ENCODE measurements around the gene CUX1.

The CUX1 gene

GRCh38 chr7:101945034-101945758, 127.8 kb downstream of the CUX1 start:
- Histone ChIP-seq H3K9me3 (ENCODE audit: control insufficient read depth, insufficient read depth, low read depth, low read length) (no peaks in the 10 kb centered on the region), H3K4me3 (ENCODE audit: low read depth, low read length) (no peak overlapping the region), H3K36me3 (ENCODE audit: control insufficient read depth in 2 of 2, insufficient read depth in 1 of 2, low read length in 2 of 2) (no peaks in the 10 kb centered on the region), H3K27ac (ENCODE audit: extremely low read depth, low read depth, low read length) (no peak overlapping the region), H3K4me1 (ENCODE audit: control insufficient read depth, insufficient read depth, low read length) (peaks cover 13% of the 10 kb centered on the region)
- TF ChIP-seq ZNF114 (tag by site-specific recombination; IDR thresholded peaks at IDR 0.05) (no peak), ZIC2 (tag by site-specific recombination; IDR thresholded peaks at IDR 0.05) (peak; percentile 36; the same call in 1 of the 2 replicates), ZNF600 (tag by site-specific recombination; IDR thresholded peaks at IDR 0.05) (0 out of 2 replicates have a peak, but pooled peaks have one; percentile 11)
- ChIA-PET CTCF (interaction anchor here (0.6 to 0.7 kb wide), 2 partner anchors 52 to 281 kb away, joined by 3 to 4 read pairs; no protein-coding TSS in a partner anchor), POLR2A (no interaction called here)

- H3K27ac ChIP-seq (ENCODE audit: extremely low read depth, low read depth, low read length): no peak overlapping the region; the same call in 1 of the 2 replicates
- CTCF ChIA-PET: interaction anchor here (1.2 kb wide), 1 partner anchor 11 kb away, joined by 4 read pairs; no protein-coding TSS in a partner anchor
- no peak for TF ChIP-seq MEIS1 (CRISPR knock-in tag; IDR thresholded peaks at IDR 0.05; ENCODE audit: borderline replicate concordance)
- peak; percentile 89 for TF ChIP-seq ZSCAN16 (tag by site-specific recombination; IDR thresholded peaks at IDR 0.05)
- no peak for TF ChIP-seq ZNF560 (tag by site-specific recombination; IDR thresholded peaks at IDR 0.05; ENCODE audit: borderline replicate concordance)
- peak; percentile 64 for TF ChIP-seq ZBTB21 (tag by site-specific recombination; IDR thresholded peaks at IDR 0.05)
- TF ChIP-seq RBAK (tag by site-specific recombination; IDR thresholded peaks at IDR 0.05): no peak
- peak; percentile 97 for TF ChIP-seq SP7 (tag by site-specific recombination; IDR thresholded peaks at IDR 0.05)
- peak; percentile 78 for TF ChIP-seq ZBTB17 (tag by site-specific recombination; IDR thresholded peaks at IDR 0.05)
- TF ChIP-seq ZNF18 (tag by site-specific recombination; IDR thresholded peaks at IDR 0.05): 0 out of 2 replicates have a peak, but pooled peaks have one; percentile 27
- no peak for TF ChIP-seq ZNF561 (tag by site-specific recombination; IDR thresholded peaks at IDR 0.05; ENCODE audit: borderline replicate concordance)
- TF ChIP-seq ZSCAN5A (tag by site-specific recombination; IDR thresholded peaks at IDR 0.05): no peak
- TF ChIP-seq ZNF580 (tag by site-specific recombination; IDR thresholded peaks at IDR 0.05): no peak
- peak; percentile 65 for TF ChIP-seq OSR2 (tag by site-specific recombination; IDR thresholded peaks at IDR 0.05)
- TF ChIP-seq PRDM1 (tag by site-specific recombination; IDR thresholded peaks at IDR 0.05): peak; percentile 82
- TF ChIP-seq ZNF513 (tag by site-specific recombination; IDR thresholded peaks at IDR 0.05): no peak
- no peak for TF ChIP-seq ZNF621 (tag by site-specific recombination; IDR thresholded peaks at IDR 0.05)
- TF ChIP-seq GLIS1 (tag by site-specific recombination; IDR thresholded peaks at IDR 0.05): peak; percentile 53; the same call in 1 of the 2 replicates
- TF ChIP-seq HOXD13 (CRISPR knock-in tag; IDR thresholded peaks at IDR 0.05; ENCODE audit: borderline replicate concordance): no peak
- no peak for TF ChIP-seq ZNF626 (tag by site-specific recombination; IDR thresholded peaks at IDR 0.05)
- no peak for TF ChIP-seq ZNF48 (tag by site-specific recombination; IDR thresholded peaks at IDR 0.05)
- no peak for TF ChIP-seq ZNF791 (tag by site-specific recombination; IDR thresholded peaks at IDR 0.05)
- TF ChIP-seq ZNF155 (tag by site-specific recombination; IDR thresholded peaks at IDR 0.05): no peak
- no peak for TF ChIP-seq ZNF146 (tag by site-specific recombination; IDR thresholded peaks at IDR 0.05)
- TF ChIP-seq ZNF692 (tag by site-specific recombination; IDR thresholded peaks at IDR 0.05): 0 out of 2 replicates have a peak, but pooled peaks have one; percentile 26
- 0 out of 2 replicates have a peak, but pooled peaks have one; percentile 5 for TF ChIP-seq IKZF3 (tag by site-specific recombination; IDR thresholded peaks at IDR 0.05)
- TF ChIP-seq ZNF501 (tag by site-specific recombination; IDR thresholded peaks at IDR 0.05): 0 out of 2 replicates have a peak, but pooled peaks have one; percentile 31
- TF ChIP-seq KLF10 (tag by site-specific recombination; IDR thresholded peaks at IDR 0.05): 0 out of 2 replicates have a peak, but pooled peaks have one; percentile 11
- no peak for TF ChIP-seq ZNF169 (tag by site-specific recombination; IDR thresholded peaks at IDR 0.05)
Observed at GRCh38 chr7:101947899-101948298, 130.5 kb downstream of the CUX1 start.

More at GRCh38 chr7:101947899-101948298, 130.5 kb downstream of the CUX1 start:
- Histone ChIP-seq H3K4me3 (ENCODE audit: low read depth, low read length) (no peak overlapping the region), H3K4me1 (ENCODE audit: control insufficient read depth, insufficient read depth, low read length) (peaks cover 11% of the 10 kb centered on the region), H3K36me3 (ENCODE audit: control insufficient read depth in 2 of 2, insufficient read depth in 1 of 2, low read length in 2 of 2) (no peaks in the 10 kb centered on the region), H3K9me3 (ENCODE audit: control insufficient read depth, insufficient read depth, low read depth, low read length) (no peaks in the 10 kb centered on the region)
- POLR2A ChIA-PET: interaction anchor here (0.6 kb wide), 1 partner anchor 17 kb away, joined by 3 read pairs; no protein-coding TSS in a partner anchor
